Activated T-helper 9 cell treated with anti-CD3 and anti-CD28 coated beads, Interleukin-2, amount 50 U/mL, for 16 hours (primary cell): Measurements from ENCODE around the gene ZNF134.

Experiments
- DNase-seq: peaks from one replicate; pipeline ENCODE4 v3.0.0-alpha.2; 2020; ENCODE audit warnings: low read depth

Gene ZNF134

GRCh38 chr19:57641715-57642234 is 27.7 kb downstream of the ZNF134 start:
- DNase-seq, result no peak

- no peak for DNase-seq
Measured at GRCh38 chr19:57642396-57643046, 28.5 kb downstream of the ZNF134 start.

- no peak for DNase-seq
Measured at GRCh38 chr19:57643734-57644133, 29.7 kb downstream of the ZNF134 start.

GRCh38 chr19:57648331-57649003 is 34.4 kb downstream of the ZNF134 start:
- DNase-seq, result no peak

- no peak for DNase-seq
Measured at GRCh38 chr19:57651654-57651996, 37.6 kb downstream of the ZNF134 start.

GRCh38 chr19:57653689-57654088 is 39.6 kb downstream of the ZNF134 start:
- DNase-seq, result no peak

- DNase-seq, result no peak
Measured at GRCh38 chr19:57655443-57655842, 41.4 kb downstream of the ZNF134 start.

GRCh38 chr19:57656346-57656745 is 42.3 kb downstream of the ZNF134 start:
- DNase-seq, result no peak

GRCh38 chr19:57664269-57665127 is 50.5 kb downstream of the ZNF134 start:
- DNase-seq, result no peak

- no peak for DNase-seq
Measured at GRCh38 chr19:57665261-57665806, 51.3 kb downstream of the ZNF134 start.

- no peak for DNase-seq
Measured at GRCh38 chr19:57667228-57667627, 53.2 kb downstream of the ZNF134 start.

GRCh38 chr19:57668635-57669034 is 54.6 kb downstream of the ZNF134 start, which contains the start of gene ZSCAN4:
ZSCAN4 (plus strand) TSS chr19:57668935; CDS start chr19:57676146, 7,211 bp downstream.
- no peak for DNase-seq

- DNase-seq, result no peak
Measured at GRCh38 chr19:57671124-57671895, 57.3 kb downstream of the ZNF134 start.

GRCh38 chr19:57672466-57672865 is 58.4 kb downstream of the ZNF134 start:
- DNase-seq, result no peak
